ENCODE results near the gene PODN. TPM values are rescaled to one million over a fixed set of nuclear protein-coding genes. Genes with fewer than 3 reads are reported as not detected.

Gene PODN
- total and polyA plus RNA-seq, 8 donors = 8.3 to 356 (median 33.5) TPM

- Histone ChIP-seq H3K4me1 (no peaks in the 10 kb centered on the region), H3K27ac (peak overlapping the region in 1 of 5 donors; percentile 52), H3K27me3 (no peaks in the 10 kb centered on the region), H3K9me3 (no peaks in the 10 kb centered on the region), H3K36me3 (peaks cover 7 to 52% (median 31%) of the 10 kb centered on the region in 4 donors), H3K4me3 (no peak overlapping the region)
- intact Hi-C loops (cut with DNase I; ENCODE audit: low total_unique reads) = no loop called here
- DNase-seq = peak in 1 of 2 donors; percentile 15
- TF ChIP-seq POLR2A (IDR thresholded peaks at IDR 0.05) (no peak), EP300 (IDR thresholded peaks at IDR 0.05) (no peak), CTCF (IDR thresholded peaks at IDR 0.05) (no peak), POLR2AphosphoS5 (IDR thresholded peaks at IDR 0.05) (no peak)
- WGBS, 5 donors = 89 to 95% (median 90%) methylated on average over 6 to 8 of the region's 8 CpGs
Observed at GRCh38 chr1:53074313-53075154, 12.5 kb downstream of the PODN start.

GRCh38 chr1:53075206-53075605, 13.2 kb downstream of the PODN start:
- Histone ChIP-seq H3K27me3 (no peaks in the 10 kb centered on the region), H3K9me3 (no peaks in the 10 kb centered on the region), H3K36me3 (peaks cover 7 to 50% (median 29%) of the 10 kb centered on the region in 4 donors), H3K4me1 (no peaks in the 10 kb centered on the region), H3K27ac (peak overlapping the region in 1 of 5 donors; percentile 52), H3K4me3 (no peak overlapping the region)
- no peak for TF ChIP-seq CTCF (IDR thresholded peaks at IDR 0.05)
- no peak for TF ChIP-seq EP300 (IDR thresholded peaks at IDR 0.05)
- WGBS, 5 donors = 95 to 99% (median 97%) methylated on average over 4 of the region's 4 CpGs
- no peak for DNase-seq
- intact Hi-C loops (cut with DNase I; ENCODE audit: low total_unique reads) = no loop called here

- no peak for DNase-seq
- Histone ChIP-seq H3K9me3 (no peaks in the 10 kb centered on the region), H3K36me3 (peaks cover 7 to 50% (median 31%) of the 10 kb centered on the region in 4 donors), H3K4me1 (no peaks in the 10 kb centered on the region), H3K4me3 (no peak overlapping the region), H3K27me3 (no peaks in the 10 kb centered on the region), H3K27ac (peak overlapping the region in 1 of 5 donors; percentile 1)
- intact Hi-C loops (cut with DNase I; ENCODE audit: low total_unique reads) = no loop called here
- no peak for TF ChIP-seq EP300 (IDR thresholded peaks at IDR 0.05)
- 56 to 69% (median 66%) methylated on average over 7 to 8 of the region's 8 CpGs for WGBS, 5 donors
Observed at GRCh38 chr1:53075761-53076163, 13.7 kb downstream of the PODN start.

- 94 to 99% (median 96%) methylated on average over 8 to 9 of the region's 9 CpGs for WGBS, 5 donors
- no peak for TF ChIP-seq POLR2AphosphoS5 (IDR thresholded peaks at IDR 0.05)
- TF ChIP-seq CTCF (IDR thresholded peaks at IDR 0.05) = no peak
- TF ChIP-seq EP300 (IDR thresholded peaks at IDR 0.05) = no peak
- TF ChIP-seq POLR2A (IDR thresholded peaks at IDR 0.05) = no peak
- peak overlapping the region in 1 of 5 donors; percentile 1 for H3K27ac ChIP-seq
- DNase-seq = no peak
- intact Hi-C loops (cut with DNase I; ENCODE audit: low total_unique reads) = no loop called here
- H3K9me3 ChIP-seq = no peaks in the 10 kb centered on the region
- no peaks in the 10 kb centered on the region for H3K4me1 ChIP-seq
- no peak overlapping the region for H3K4me3 ChIP-seq
- no peaks in the 10 kb centered on the region for H3K27me3 ChIP-seq
- H3K36me3 ChIP-seq = peaks cover 7 to 50% (median 31%) of the 10 kb centered on the region in 4 donors
Observed at GRCh38 chr1:53076165-53076564, 14.2 kb downstream of the PODN start.

Measured in stomach (tissue), 9 donors.